ENCODE results near the gene PDIA2.

The PDIA2 gene, protein sequence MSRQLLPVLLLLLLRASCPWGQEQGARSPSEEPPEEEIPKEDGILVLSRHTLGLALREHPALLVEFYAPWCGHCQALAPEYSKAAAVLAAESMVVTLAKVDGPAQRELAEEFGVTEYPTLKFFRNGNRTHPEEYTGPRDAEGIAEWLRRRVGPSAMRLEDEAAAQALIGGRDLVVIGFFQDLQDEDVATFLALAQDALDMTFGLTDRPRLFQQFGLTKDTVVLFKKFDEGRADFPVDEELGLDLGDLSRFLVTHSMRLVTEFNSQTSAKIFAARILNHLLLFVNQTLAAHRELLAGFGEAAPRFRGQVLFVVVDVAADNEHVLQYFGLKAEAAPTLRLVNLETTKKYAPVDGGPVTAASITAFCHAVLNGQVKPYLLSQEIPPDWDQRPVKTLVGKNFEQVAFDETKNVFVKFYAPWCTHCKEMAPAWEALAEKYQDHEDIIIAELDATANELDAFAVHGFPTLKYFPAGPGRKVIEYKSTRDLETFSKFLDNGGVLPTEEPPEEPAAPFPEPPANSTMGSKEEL

DNA sequence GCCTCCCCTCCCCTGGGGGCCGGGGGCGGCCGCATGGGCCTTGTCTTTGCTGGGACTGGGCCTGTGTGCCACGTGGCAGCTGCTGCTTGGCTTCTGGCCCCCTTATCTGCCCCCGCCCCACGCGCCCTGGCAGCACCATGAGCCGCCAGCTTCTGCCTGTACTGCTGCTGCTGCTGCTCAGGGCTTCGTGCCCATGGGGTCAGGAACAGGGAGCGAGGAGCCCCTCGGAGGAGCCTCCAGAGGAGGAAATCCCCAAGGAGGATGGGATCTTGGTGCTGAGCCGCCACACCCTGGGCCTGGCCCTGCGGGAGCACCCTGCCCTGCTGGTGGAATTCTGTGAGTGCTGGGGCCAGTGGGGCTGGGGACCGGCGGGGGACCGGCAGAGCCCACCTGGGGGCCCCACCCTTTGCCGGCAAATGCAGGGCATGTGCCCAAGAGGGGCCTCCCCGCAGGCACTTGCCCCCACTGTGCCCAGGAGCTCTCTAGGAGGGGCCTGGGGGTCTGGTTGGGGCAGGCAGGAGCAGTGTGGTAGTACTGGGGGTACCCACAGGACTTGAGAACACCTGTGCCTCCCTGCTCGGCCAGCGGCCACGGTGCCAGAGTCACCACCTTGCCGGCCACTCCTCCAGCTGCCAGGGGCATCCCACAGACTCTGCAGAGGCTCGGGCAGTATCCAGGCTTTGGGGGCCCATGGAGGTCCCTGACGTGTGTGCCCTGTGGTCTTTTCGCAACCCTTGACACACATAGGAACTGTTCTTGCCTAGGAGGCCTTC lies at the start of gene PDIA2:
PDIA2 (plus strand) TSS at position 132 of the 773 bp plus-strand sequence; CDS start at position 138, 6 bp downstream.
- H3K36me3 Mint-ChIP-seq = peaks cover 24 to 30% of the 10 kb centered on the region in 2 donors
- H3K4me3 Mint-ChIP-seq = no peak within 1 kb of the TSS
- no peaks in the 10 kb centered on the region for H3K9me3 Mint-ChIP-seq
- H3K27me3 Mint-ChIP-seq = peaks cover 16 to 35% of the 10 kb centered on the region in 2 donors
- ATAC-seq (replicated peaks) (no peak), DNase-seq (no peak)
- H3K4me1 Mint-ChIP-seq = peaks cover 4 to 17% of the 10 kb centered on the region in 2 donors
- H3K27ac Mint-ChIP-seq = no peak within 1 kb of the TSS

DNA sequence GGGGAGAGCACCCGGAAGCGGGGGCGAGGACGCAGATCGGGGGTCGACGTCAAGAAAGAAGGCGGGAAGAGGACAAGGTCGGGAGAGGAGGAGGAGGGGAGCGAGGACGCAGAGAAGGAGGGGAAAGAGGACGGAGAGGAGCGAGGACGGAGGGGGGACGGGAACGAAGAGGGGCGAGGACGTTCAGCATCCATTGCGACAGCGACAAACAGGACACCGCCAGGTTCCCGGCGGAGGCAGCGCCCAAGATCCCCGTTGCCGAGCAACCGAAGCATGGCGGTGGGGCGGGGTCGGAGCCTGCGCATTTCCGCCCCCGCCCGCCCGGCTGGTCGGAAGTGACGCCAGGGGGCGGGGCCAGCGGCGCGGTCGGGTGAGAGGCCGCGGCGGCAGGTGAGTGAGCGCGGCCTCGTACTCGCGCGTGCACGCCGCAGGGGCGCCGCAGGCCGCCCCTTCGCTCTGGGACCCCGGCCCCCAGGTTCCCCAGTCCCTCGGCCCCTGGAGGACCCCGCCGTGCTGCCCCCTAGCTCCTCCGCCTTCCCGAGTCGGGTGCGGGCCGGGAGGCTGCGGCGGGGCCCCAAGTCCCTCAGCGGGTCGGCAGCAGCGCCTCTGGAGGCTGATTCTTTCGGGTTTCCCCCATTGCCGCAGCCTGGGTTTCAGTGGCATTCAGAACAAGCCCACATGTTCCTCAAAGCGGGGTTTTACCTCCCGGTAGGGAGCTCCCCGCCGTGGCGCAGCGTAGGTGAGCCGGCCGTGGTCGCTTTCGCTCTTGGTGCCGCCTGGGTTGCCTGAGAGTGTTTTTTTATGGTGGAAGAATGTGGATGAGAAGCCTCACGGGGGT lies 48.3 kb upstream of the PDIA2 start, which contains the start of gene FAM234A:
FAM234A (plus strand) TSS at position 354 of the 838 bp plus-strand sequence. CDS start 19,593 bp downstream, outside the sequence.
- H3K27ac Mint-ChIP-seq = peak within 1 kb of the TSS; percentile 97
- peak within 1 kb of the TSS; percentile 93 to 96 for H3K4me3 Mint-ChIP-seq
- H3K27me3 Mint-ChIP-seq = no peaks in the 10 kb centered on the region
- ATAC-seq (replicated peaks) (peak; percentile 90 to 92), DNase-seq (peak; percentile 94)
- H3K9me3 Mint-ChIP-seq = peaks cover 0 to 2% of the 10 kb centered on the region in 2 donors
- peaks cover 8 to 14% of the 10 kb centered on the region in 2 donors for H3K36me3 Mint-ChIP-seq
- peaks cover 11 to 22% of the 10 kb centered on the region in 2 donors for H3K4me1 Mint-ChIP-seq

DNA sequence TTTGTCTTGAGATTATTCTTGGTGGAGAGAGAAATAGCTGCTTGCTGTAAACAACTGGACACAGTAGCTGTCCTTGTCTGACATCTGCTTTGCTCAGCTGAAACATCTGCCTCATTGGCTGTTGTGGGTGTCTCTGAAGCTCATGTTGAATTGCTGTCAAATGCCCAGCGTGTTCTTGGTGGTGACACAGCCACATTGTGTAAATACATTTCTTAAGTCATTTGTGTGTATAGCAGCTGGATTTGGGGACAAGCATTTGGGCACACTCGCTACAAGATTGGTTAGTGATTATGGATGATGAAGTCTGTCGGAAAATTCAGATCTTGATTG lies 43.1 kb upstream of the PDIA2 start:
- Mint-ChIP-seq H3K27me3 (no peaks in the 10 kb centered on the region), H3K4me3 (peak overlapping the region; percentile 14 to 51), H3K36me3 (peaks cover 21 to 30% of the 10 kb centered on the region in 2 donors), H3K9me3 (peaks cover 0 to 2% of the 10 kb centered on the region in 2 donors), H3K27ac (peak overlapping the region; percentile 57), H3K4me1 (peaks cover 18 to 56% of the 10 kb centered on the region in 2 donors)
- ATAC-seq (replicated peaks) (peak; percentile 5 to 6), DNase-seq (no peak)

DNA sequence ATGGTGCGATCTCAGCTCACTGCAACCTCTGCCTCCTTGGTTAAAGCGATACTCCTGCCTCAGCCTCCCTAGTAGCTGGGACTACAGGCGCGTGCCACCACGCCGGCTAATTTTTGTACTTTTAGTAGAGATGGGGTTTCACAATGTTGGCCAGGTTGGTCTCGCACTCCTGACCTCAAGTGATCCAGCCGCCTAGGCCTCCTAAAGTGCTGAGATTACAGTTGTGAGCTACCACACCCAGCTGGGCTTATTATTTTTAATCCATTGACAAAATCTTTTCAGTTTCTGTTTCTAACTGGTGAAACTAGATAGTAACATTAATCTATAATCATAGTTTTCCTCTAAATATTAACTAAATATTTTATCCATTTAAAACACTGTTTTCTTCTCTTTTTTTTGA lies 42.4 kb upstream of the PDIA2 start:
- DNase-seq = no peak
- Mint-ChIP-seq H3K4me3 (peak overlapping the region in 1 of 2 donors; percentile 51), H3K36me3 (peaks cover 23 to 35% of the 10 kb centered on the region in 2 donors), H3K9me3 (peaks cover 0 to under 1% of the 10 kb centered on the region in 2 donors), H3K27ac (peak overlapping the region; percentile 57), H3K27me3 (no peaks in the 10 kb centered on the region), H3K4me1 (peaks cover 17 to 50% of the 10 kb centered on the region in 2 donors)
- ATAC-seq (replicated peaks) = no peak

DNA sequence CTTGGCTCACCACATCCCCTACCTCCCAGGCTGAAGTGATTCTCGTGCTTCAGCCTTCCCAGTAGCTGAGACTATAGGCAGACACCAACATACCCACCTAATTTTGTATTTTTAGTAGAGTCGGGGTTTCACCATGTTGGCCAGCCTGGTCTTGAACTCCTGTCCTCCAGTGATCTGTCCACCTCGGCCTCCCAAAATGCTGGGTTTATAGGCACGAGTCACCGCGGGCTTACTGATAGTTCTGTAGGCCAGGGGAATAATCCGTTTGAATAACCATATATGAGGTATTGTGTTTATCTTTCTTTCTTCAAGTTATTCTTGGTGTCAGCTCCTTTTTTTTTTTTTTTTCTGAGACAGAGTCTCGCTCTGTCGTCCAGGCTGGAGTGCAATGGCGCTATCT lies 40.7 kb upstream of the PDIA2 start:
- Mint-ChIP-seq H3K4me3 (no peak overlapping the region), H3K36me3 (peaks cover 21 to 34% of the 10 kb centered on the region in 2 donors), H3K27ac (no peak overlapping the region), H3K4me1 (peaks cover 13 to 53% of the 10 kb centered on the region in 2 donors), H3K27me3 (no peaks in the 10 kb centered on the region), H3K9me3 (no peaks in the 10 kb centered on the region)
- ATAC-seq (replicated peaks) = no peak
- DNase-seq = no peak

DNA sequence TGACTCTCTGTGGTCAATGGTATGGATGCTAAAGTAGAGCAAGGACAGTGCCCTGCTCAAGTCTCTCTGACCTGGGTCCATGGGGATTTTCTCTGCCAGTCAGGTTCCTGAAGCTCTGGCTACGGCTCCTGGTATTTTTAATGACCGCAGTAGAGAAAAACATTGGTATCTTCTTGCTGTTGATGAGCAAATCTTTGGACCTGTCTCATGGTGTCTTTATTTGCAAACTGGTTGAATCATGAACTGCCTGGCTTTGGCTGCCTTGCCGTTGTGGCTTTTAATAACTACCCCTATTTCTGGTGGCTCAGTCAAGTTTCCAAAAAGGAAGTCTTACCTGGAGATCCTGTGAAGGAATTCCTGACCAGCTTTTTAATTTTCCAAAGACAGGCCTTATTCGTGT lies 39.6 kb upstream of the PDIA2 start:
- H3K4me1 Mint-ChIP-seq = peaks cover 13 to 49% of the 10 kb centered on the region in 2 donors
- DNase-seq = no peak
- H3K9me3 Mint-ChIP-seq = no peaks in the 10 kb centered on the region
- H3K4me3 Mint-ChIP-seq = no peak overlapping the region
- peaks cover 19 to 38% of the 10 kb centered on the region in 2 donors for H3K36me3 Mint-ChIP-seq
- H3K27me3 Mint-ChIP-seq = no peaks in the 10 kb centered on the region
- H3K27ac Mint-ChIP-seq = no peak overlapping the region
- no peak for ATAC-seq (replicated peaks)

DNA sequence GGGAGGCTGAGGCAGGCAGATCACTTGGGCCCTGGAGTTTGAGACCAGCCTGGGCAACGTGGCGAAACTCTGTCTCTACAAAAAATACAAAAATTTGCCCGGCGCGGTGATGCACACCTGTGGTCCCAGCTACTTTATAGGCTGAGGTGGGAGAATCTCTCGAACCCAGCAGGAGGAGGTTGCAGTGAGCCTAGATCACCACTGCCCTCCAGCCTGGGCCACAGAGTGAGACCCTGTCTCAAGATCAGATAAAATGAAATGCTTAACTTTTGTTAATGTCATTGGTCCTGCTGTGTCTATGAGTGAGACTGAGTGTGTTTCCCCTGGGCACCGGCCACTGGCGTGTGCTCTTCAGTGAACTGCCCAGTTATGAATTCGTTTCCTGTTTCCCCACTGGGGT lies 37.9 kb upstream of the PDIA2 start:
- H3K4me3 Mint-ChIP-seq = no peak overlapping the region
- no peaks in the 10 kb centered on the region for H3K9me3 Mint-ChIP-seq
- no peaks in the 10 kb centered on the region for H3K27me3 Mint-ChIP-seq
- peaks cover 21 to 34% of the 10 kb centered on the region in 2 donors for H3K36me3 Mint-ChIP-seq
- DNase-seq (no peak), ATAC-seq (replicated peaks) (no peak)
- H3K4me1 Mint-ChIP-seq = peaks cover 7 to 41% of the 10 kb centered on the region in 2 donors
- no peak overlapping the region for H3K27ac Mint-ChIP-seq

DNA sequence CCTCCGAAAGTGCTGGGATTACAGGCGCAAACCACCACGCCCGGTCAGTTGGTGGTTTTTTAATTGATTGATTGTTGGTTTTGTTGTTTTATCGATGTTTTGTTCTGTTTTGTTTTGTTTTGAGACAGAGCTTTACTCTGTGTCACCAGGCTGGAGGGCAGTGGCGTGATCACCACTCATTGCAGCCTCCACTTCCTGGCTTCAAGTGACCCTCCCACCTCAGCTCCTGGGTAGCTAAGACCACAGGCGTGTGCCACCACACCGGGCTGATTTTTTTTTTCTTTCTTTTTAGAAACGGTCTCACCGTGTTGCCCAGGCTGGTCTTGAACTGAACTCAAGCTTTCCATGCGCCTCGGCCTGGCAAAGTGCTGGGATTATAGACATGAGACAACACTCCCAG lies 35.9 kb upstream of the PDIA2 start:
- Mint-ChIP-seq H3K4me1 (peaks cover 3 to 29% of the 10 kb centered on the region in 2 donors), H3K9me3 (no peaks in the 10 kb centered on the region), H3K36me3 (peaks cover 27 to 43% of the 10 kb centered on the region in 2 donors), H3K27me3 (no peaks in the 10 kb centered on the region), H3K27ac (no peak overlapping the region), H3K4me3 (no peak overlapping the region)
- DNase-seq = no peak
- ATAC-seq (replicated peaks) = no peak

DNA sequence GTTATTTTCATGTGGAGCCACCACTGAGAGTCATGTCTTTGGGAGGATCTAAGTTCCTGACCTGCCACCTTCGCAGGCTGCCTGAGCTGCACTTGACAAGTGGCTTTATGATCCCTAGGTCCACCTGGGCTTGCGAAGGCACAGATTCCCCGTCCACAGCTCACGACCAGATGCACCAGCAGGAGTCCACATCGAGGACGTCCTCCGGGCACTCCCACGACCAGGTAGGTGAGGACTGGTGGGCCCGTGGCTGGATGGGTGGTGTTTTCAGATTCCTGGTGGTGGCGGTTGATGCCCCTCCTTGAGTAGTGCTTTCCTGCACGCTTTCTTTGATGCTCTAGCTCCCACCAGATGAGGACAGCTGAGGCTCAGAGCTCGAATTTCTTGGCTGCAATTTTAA lies 33.5 kb upstream of the PDIA2 start:
- ATAC-seq (replicated peaks) = no peak
- H3K9me3 Mint-ChIP-seq = no peaks in the 10 kb centered on the region

DNA sequence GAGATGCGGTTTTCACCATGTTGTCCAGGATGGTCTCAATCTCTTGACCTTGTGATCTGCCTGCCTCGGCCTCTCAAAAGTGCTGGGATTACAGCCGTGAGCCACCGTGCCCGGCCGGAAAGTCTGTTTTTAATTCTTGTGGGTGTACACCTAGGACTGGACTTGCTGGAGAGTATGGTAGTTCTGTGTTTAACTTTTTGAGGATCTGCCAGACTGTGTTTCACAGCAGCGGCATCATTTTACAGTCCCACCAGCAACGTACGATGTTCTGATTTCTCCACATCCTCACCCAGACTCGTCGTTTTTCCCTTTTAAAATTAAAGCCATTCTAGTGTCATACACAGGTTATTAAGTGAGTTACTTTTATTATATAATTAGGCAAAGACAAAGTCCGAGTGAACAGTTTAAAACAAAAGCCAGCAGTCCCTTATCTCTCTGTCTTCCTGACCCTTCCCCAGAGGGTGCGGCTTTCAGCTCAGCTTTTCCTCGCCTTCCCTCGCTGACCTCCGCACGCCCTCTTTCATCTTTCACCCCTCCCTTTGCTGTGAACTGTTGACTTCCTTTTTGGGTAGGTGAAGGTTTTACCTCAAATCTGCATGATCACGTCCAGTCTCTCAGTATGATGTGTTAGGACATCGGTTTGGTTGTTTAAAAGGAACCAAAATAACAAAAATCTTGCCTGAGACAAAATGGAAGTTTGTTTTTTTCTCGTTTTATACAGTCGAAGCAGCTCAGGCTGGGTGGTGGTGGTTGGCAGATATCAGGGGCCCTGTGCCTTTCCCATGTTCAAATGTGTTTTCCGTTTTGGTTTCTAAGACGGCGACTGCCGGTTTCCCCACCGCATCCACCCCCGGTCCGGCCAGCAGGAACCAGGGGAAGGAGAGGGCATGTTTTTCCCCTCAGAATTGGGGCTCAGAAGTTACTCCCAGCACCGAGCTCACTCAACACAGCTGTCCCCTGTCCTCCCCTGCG lies 30.3 kb upstream of the PDIA2 start:
- DNase-seq (peak; percentile 29), ATAC-seq (replicated peaks) (peak; percentile 94 to 96)
- H3K27ac Mint-ChIP-seq = peak overlapping the region; percentile 97
- peak overlapping the region; percentile 79 to 89 for H3K4me3 Mint-ChIP-seq
- peaks cover 43 to 44% of the 10 kb centered on the region in 2 donors for H3K36me3 Mint-ChIP-seq
- peaks cover 8 to 25% of the 10 kb centered on the region in 2 donors for H3K4me1 Mint-ChIP-seq
- H3K27me3 Mint-ChIP-seq = no peaks in the 10 kb centered on the region
- H3K9me3 Mint-ChIP-seq = no peaks in the 10 kb centered on the region

More for the DNA sequence above, 33.5 kb upstream of the PDIA2 start:
- peaks cover 30 to 39% of the 10 kb centered on the region in 2 donors for H3K36me3 Mint-ChIP-seq
- no peak overlapping the region for H3K27ac Mint-ChIP-seq
- H3K4me3 Mint-ChIP-seq = no peak overlapping the region
- no peak for DNase-seq
- peaks cover 6 to 34% of the 10 kb centered on the region in 2 donors for H3K4me1 Mint-ChIP-seq
- H3K27me3 Mint-ChIP-seq = no peaks in the 10 kb centered on the region

DNA sequence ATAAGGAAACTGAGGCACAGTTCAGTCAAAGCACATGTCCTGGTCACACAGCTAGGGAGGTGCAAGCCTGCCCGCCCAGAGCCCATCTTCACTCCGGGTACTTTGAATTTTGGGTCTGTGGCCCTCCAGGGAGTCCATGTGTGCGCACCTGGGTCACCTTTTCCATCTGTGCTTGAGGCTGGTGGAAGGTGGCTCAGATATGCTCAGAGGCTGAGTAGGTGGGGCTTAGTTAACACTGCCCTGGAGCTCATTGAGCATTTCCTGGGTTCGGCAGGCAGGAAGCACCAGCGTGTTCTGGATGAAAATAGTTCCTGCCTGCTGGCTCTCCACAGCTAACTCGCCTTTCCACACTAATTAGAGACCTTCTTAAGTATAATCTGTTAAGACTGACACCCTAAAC lies 29.1 kb upstream of the PDIA2 start:
- Mint-ChIP-seq H3K9me3 (no peaks in the 10 kb centered on the region), H3K36me3 (peaks cover 41 to 44% of the 10 kb centered on the region in 2 donors)

DNA sequence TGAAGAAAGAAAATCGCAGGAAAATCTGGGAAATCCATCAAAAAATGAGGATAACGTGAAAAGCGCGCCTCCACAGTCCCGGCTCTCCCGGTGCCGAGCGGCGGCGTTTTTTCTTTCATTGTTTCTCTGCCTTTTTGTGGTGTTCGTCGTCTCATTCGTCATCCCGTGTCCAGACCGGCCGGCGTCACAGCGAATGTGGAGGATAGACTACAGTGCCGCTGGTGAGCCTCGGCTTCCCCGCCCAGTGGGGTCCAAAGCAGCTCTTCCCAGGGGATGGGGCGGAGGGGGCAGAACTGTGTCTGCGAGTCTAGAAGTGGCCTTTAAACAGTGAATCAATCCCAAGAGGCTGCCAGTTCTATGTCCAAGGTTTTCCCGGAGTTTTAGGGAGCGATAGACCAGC lies 28.5 kb upstream of the PDIA2 start:
- ATAC-seq (replicated peaks) (no peak), DNase-seq (no peak)
- no peaks in the 10 kb centered on the region for H3K9me3 Mint-ChIP-seq
- H3K4me1 Mint-ChIP-seq = peaks cover 8 to 25% of the 10 kb centered on the region in 2 donors
- H3K27ac Mint-ChIP-seq = no peak overlapping the region
- H3K27me3 Mint-ChIP-seq = no peaks in the 10 kb centered on the region
- no peak overlapping the region for H3K4me3 Mint-ChIP-seq
- peaks cover 41 to 47% of the 10 kb centered on the region in 2 donors for H3K36me3 Mint-ChIP-seq

More for the DNA sequence above, 29.1 kb upstream of the PDIA2 start:
- Mint-ChIP-seq H3K4me1 (peaks cover 8 to 25% of the 10 kb centered on the region in 2 donors), H3K4me3 (peak overlapping the region in 1 of 2 donors; percentile 30), H3K27me3 (no peaks in the 10 kb centered on the region), H3K27ac (no peak overlapping the region)
- no peak for ATAC-seq (replicated peaks)
- no peak for DNase-seq

DNA sequence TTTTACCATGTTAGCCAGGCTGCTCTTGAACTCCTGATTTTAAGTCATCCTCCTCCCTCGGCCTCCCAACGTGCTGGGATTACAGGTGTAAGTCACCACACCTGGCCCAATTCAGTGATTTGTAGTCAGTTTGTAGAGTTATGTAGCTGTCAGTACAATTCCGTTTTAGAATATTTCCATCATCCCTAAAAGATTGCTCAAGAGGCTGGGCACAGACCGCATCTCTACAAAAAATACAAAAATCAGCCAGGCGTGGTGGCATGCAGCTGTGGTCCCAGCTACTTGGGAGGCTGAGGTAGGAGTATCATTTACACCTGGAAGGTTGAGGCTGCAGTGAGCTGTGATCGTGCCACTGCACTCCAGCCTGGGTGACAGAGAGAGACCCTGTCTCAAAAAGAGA lies 27.8 kb upstream of the PDIA2 start:
- Mint-ChIP-seq H3K9me3 (no peaks in the 10 kb centered on the region), H3K27ac (no peak overlapping the region), H3K36me3 (peaks cover 40 to 48% of the 10 kb centered on the region in 2 donors), H3K27me3 (no peaks in the 10 kb centered on the region), H3K4me1 (peaks cover 8 to 25% of the 10 kb centered on the region in 2 donors), H3K4me3 (no peak overlapping the region)
- ATAC-seq (replicated peaks) (no peak), DNase-seq (no peak)

Measured in stimulated activated naive B cell treated with anti-CD40 and anti-IgM and Interleukin-4, amounts not matched to agents 10 μg/mL and 1 μg/mL and 100 μg/mL, for 72 hours (primary cell).